HUES64 (cell line): ENCODE measurements around the gene ZNF318.

ENCODE experiments used
- H3K27ac ChIP-seq: 2 replicates; pipeline ENCODE4 v1.7.0; 2013; ENCODE audit warnings: low read depth, low read length, inconsistent platforms
- H3K27me3 ChIP-seq: 2 replicates; pipeline ENCODE4 v1.6.1; 2013; ENCODE audit warnings: mild to moderate bottlenecking, low read length; ENCODE audit not compliant: insufficient read depth
- H3K36me3 ChIP-seq: 2 replicates; pipeline ENCODE4 v1.6.1; 2013; ENCODE audit warnings: mild to moderate bottlenecking, low read length; ENCODE audit not compliant: insufficient read depth
- H3K4me1 ChIP-seq: 2 replicates; pipeline ENCODE4 v1.6.1; 2013; ENCODE audit warnings: mild to moderate bottlenecking, low read length, moderate library complexity; ENCODE audit not compliant: insufficient read depth
- H3K4me3 ChIP-seq: 2 replicates; pipeline ENCODE4 v1.5.1; 2013; ENCODE audit warnings: mild to moderate bottlenecking, low read length, moderate library complexity
- H3K9ac ChIP-seq: 2 replicates; pipeline ENCODE4 v1.6.1; 2013; ENCODE audit warnings: mild to moderate bottlenecking, low read depth, low read length
- H3K9me3 ChIP-seq: 2 replicates; pipeline ENCODE4 v1.6.1; 2013; ENCODE audit warnings: low read depth, low read length; ENCODE audit not compliant: insufficient read depth
- WGBS: fragments of 150-250, 120-280 bp; methylation state at CpG from one replicate; pipeline ENCODE4 v1.1.7; 2013; ENCODE audit warnings: missing lambda C conversion rate; 5-methylcytosine and 5-hydroxymethylcytosine counted together

The ZNF318 gene

DNA sequence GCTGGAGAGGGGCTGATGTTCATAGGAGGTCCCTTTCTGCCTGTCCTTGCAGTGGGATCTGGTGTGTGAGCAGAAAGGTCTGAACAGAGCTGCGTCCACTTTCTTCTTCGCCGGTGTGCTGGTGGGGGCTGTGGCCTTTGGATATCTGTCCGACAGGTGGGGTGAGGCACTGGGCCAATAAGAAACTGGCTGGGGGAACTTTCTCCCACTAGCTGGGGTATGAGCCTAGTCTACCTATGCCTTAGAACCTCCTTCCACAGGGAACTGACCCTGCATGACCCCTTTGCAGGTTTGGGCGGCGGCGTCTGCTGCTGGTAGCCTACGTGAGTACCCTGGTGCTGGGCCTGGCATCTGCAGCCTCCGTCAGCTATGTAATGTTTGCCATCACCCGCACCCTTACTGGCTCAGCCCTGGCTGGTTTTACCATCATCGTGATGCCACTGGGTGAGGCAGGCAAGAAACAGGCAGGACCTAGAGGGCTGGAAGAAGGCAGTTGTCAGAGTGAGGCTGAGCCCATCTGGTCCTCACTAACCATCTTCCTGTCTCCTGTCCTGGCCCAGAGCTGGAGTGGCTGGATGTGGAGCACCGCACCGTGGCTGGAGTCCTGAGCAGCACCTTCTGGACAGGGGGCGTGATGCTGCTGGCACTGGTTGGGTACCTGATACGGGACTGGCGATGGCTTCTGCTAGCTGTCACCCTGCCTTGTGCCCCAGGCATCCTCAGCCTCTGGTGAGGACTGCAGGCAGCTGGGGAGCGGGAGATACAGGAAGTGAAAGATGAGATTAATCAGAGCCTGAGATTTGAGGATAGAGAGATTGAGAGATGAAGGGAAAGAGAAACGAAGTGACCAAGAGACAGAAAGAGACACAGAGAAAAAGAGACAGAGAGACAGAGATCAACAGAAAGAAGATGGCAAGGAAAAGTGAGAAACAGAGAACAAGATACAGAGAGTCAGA is 69.8 kb downstream of the ZNF318 start:
- 0 out of 2 replicates have a peak, but pooled peaks cover 3% of the 10 kb centered on the region for H3K4me1 ChIP-seq
- 94% methylated on average over 18 of the region's 18 CpGs for WGBS
- no peaks in the 10 kb centered on the region; the same call in 1 of the 2 replicates for H3K27me3 ChIP-seq
- no peak overlapping the region for H3K27ac ChIP-seq
- H3K36me3 ChIP-seq, result no peaks in the 10 kb centered on the region
- H3K9ac ChIP-seq, result no peak overlapping the region
- H3K9me3 ChIP-seq, result no peaks in the 10 kb centered on the region
- no peak overlapping the region for H3K4me3 ChIP-seq

DNA sequence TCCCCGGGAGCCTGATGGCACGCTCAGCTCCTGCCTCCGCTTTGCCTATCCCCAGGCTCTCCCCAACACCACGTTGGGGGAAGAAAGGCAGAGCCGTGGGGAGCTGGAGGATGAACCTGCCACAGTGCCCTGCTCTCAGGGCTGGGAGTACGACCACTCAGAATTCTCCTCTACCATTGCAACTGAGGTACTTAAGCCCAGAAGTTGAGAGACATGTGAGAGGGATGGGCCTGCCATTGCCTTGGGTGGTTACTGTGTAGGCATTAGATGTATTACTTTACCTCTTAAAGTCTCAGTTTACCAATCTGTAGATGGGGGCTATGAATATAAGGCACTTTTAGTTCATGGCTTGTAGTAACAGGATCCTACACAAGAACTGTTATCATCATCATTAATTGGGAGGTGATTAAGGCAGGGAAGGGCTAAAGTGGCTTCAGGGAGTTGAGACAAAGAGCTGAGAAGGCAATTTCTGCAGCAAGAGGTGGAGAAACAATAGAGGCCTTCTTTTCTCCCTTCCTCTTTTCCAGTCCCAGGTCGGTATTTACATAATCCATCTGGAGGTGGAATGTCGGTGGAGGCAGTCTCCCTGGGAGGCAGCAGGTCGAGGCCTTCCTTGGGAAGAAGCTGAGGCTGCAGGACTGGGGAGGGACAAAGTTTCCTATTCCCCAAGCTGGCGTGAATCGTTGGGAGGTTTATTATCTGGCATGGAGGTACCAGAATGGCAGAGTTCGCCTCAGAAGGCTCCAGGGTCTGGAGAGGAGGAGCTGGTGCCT is 70.7 kb downstream of the ZNF318 start:
- H3K4me3 ChIP-seq, result no peak overlapping the region
- no peak overlapping the region for H3K27ac ChIP-seq
- H3K27me3 ChIP-seq, result no peaks in the 10 kb centered on the region; the same call in 1 of the 2 replicates
- WGBS, result 79% methylated on average over 12 of the region's 12 CpGs
- H3K4me1 ChIP-seq, result 0 out of 2 replicates have a peak, but pooled peaks cover 3% of the 10 kb centered on the region
- H3K9ac ChIP-seq, result no peak overlapping the region
- H3K36me3 ChIP-seq, result no peaks in the 10 kb centered on the region
- H3K9me3 ChIP-seq, result no peaks in the 10 kb centered on the region

DNA sequence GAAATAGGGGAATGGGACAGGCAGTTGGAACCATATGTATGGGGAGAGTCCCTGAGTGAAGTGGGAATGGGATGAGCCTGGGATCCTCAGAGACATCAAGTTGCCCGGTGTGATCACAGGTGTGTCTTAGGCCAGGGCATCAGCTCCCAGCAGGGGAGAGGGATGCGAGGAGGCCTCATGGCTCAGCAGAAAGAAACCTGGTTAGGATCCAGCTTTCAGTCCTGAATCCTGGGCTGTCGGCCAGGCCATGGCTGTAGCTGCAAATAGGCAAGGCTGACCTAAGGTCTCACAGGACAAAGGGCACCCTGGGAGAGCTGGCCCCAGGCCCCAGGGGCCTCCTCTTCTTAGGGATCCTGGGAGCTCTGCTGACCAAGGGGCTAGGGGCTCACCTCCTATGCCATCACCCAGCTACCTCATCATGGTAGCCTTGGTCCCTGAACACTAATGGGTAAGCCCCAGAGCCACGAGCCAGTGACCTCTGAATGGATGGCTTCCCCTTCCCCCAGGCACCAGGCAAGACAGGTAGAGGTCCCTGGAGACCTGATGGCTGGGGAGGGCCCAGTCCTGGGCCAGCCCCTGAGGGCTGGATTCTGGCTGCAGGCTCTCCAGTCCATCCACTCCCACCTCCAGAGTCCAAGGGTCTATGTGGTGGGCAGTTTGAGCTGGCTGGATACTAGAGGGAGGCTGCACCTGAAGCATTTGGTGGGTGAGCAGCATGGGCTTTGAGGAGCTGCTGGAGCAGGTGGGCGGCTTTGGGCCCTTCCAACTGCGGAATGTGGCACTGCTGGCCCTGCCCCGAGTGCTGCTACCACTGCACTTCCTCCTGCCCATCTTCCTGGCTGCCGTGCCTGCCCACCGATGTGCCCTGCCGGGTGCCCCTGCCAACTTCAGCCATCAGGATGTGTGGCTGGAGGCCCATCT is 71.5 kb downstream of the ZNF318 start, which contains the start of gene SLC22A7:
TSS of gene SLC22A7 (plus strand) at position 617 of the 921 bp plus-strand sequence. CDS start at position 716, 99 bp downstream.
- Histone ChIP-seq H3K9ac (no peak within 1 kb of the TSS), H3K27ac (no peak within 1 kb of the TSS), H3K4me1 (0 out of 2 replicates have a peak, but pooled peaks cover 3% of the 10 kb centered on the region), H3K27me3 (no peaks in the 10 kb centered on the region; the same call in 1 of the 2 replicates), H3K4me3 (no peak within 1 kb of the TSS), H3K36me3 (no peaks in the 10 kb centered on the region), H3K9me3 (no peaks in the 10 kb centered on the region)
- WGBS, result 89% methylated on average over 10 of the region's 10 CpGs

DNA sequence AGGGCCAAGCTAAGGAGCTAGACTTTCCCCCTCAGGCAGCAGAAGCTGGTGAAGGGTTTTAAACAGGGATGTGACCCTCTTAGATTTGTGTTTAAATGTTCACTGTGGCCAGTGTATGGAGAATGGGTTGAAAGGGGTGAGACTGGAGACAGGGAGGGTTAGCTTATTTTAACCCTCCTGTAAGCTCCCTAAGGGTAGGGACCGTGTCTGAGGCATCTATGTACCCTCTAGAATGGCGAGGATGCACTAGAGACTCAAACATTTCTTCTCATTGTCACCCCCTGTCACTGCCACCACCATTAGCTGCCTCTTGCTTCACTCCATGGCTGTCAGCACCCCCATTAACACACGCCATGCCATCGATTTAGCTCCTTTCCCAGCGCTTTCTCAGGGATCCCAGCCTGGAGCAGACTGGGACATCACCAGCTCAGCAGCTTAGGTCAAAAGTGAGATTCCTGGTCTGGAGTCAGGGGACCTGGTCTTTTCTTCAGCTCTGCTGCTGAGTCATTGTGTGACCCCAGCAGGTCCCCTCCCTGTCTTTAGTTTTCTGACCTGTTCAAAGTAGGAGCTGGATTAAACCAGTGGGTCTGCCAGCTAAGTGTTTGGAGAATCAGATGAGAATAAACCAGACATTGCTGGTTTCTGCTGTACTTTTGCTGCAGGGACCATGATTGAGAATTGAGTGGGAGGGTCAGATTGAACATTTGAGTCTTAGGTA is 72.5 kb downstream of the ZNF318 start:
- 0 out of 2 replicates have a peak, but pooled peaks cover 3% of the 10 kb centered on the region for H3K4me1 ChIP-seq
- no peak overlapping the region for H3K9ac ChIP-seq
- no peaks in the 10 kb centered on the region; the same call in 1 of the 2 replicates for H3K27me3 ChIP-seq
- no peaks in the 10 kb centered on the region for H3K36me3 ChIP-seq
- no peak overlapping the region for H3K27ac ChIP-seq
- H3K9me3 ChIP-seq, result no peaks in the 10 kb centered on the region
- H3K4me3 ChIP-seq, result no peak overlapping the region
- WGBS, result 87% methylated on average over 5 of the region's 5 CpGs

DNA sequence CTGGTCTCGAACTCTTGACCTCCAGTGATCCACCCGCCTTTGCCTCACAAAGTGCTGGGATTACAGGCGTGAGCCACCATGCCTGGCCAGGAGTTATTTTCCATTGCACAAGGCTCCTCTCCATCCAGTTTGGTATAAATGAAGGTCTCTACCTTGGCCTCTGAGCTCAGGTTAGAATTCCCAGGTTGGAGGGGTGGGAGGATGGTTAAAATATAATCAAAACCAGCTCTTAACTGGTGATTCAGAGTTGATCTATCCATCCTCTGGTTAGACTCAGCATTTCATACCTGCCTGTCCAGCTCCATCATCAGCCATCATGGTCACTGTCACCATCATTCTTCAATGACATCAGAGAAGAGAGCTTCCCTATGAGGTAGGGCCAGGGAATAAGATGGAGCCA is 74.0 kb downstream of the ZNF318 start:
- Histone ChIP-seq H3K4me3 (no peak overlapping the region), H3K36me3 (no peaks in the 10 kb centered on the region), H3K27me3 (no peaks in the 10 kb centered on the region; the same call in 1 of the 2 replicates), H3K27ac (no peak overlapping the region), H3K9me3 (no peaks in the 10 kb centered on the region), H3K4me1 (0 out of 2 replicates have a peak, but pooled peaks cover 3% of the 10 kb centered on the region), H3K9ac (no peak overlapping the region)
- WGBS, result 90% methylated on average over 3 of the region's 3 CpGs

DNA sequence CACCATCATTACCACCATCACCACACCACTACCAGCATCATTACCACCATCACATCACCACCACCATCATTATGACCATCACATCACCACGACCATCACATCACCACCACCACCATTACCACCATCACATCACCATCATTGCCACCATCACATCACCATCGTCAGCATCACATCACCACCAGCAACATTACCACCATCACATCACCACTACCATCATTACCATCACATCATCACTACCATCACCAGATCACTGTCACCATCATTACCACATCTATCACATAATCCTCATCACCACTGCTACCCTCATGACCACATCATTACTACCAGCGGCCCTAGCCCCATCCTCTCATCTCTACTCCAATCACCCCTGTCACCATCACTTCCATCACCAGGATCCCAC is 74.9 kb downstream of the ZNF318 start:
- Histone ChIP-seq H3K27ac (no peak overlapping the region), H3K4me3 (no peak overlapping the region), H3K9ac (no peak overlapping the region), H3K27me3 (no peaks in the 10 kb centered on the region), H3K36me3 (no peaks in the 10 kb centered on the region), H3K9me3 (no peaks in the 10 kb centered on the region), H3K4me1 (0 out of 2 replicates have a peak, but pooled peaks cover 3% of the 10 kb centered on the region)
- WGBS, result 84% methylated on average over 3 of the region's 3 CpGs

DNA sequence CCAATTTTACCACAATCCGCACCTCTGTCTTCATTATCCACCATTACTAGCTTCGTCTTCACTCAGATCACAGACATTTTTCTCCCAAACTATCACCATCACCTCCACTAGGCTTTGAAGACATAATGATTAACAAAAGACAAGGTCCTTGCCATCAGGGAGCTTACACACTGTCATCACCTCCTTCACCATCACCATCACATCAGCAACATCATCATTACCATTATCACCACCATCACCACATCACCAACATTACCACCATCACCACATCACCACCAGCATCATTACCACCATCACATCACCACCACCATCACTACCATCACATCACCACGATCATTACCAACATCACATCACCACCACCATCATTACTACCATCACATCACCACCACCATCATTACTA is 75.7 kb downstream of the ZNF318 start:
- Histone ChIP-seq H3K9ac (no peak overlapping the region), H3K9me3 (no peaks in the 10 kb centered on the region), H3K4me3 (no peak overlapping the region), H3K27ac (no peak overlapping the region), H3K36me3 (no peaks in the 10 kb centered on the region), H3K27me3 (no peaks in the 10 kb centered on the region), H3K4me1 (0 out of 2 replicates have a peak, but pooled peaks cover 3% of the 10 kb centered on the region)
- 93% methylated on average over 3 of the region's 3 CpGs for WGBS

DNA sequence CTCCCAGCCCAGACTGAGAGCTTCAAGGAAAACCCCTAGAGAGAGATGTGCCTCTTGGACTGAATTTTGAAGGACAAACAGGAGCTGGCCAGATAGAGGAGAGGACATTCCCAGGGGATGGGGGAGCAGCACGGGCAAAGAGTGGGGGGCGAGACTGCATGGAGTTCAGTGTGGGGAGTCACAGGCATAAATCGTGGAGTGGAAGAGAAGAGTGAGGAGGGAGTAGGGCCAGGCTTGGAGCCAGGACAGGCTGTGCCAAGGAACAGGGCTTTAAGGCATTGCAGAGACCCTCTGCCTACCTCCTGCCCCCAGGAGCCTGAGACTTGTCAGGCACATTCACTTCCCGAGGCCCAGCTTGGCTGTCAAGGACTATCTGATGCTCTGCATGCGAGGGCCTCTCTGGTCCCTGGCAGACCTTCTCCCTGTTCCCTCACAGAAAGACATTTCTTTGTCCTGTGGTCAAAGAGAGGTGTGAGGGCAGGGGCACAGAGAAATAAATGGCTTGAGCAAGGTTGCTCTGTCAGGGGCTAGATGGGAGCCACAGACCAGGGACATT is 76.6 kb downstream of the ZNF318 start:
- 93% methylated on average over 5 of the region's 5 CpGs for WGBS

DNA sequence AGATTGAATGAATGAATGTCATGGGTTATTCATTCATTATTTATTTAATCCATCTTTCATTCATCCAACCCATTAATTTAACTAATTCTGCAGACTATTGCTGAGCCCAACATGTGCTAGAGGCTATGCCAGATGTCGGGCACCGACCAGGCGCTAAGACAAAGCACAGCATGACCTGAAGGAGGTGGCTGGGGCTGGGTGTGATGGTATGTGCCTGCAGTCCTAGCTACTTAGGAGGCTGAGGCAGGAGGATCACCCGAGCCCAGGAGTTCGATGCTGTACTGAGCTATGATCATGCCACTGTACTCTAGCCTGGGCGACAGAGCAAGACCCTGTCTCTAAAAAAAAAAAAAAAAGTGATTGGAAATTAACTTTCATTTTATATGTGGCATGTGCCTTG is 77.1 kb downstream of the ZNF318 start:
- 87% methylated on average over 6 of the region's 6 CpGs for WGBS
- Histone ChIP-seq H3K9me3 (no peaks in the 10 kb centered on the region), H3K9ac (no peak overlapping the region), H3K36me3 (no peaks in the 10 kb centered on the region), H3K4me1 (0 out of 2 replicates have a peak, but pooled peaks cover 3% of the 10 kb centered on the region), H3K4me3 (no peak overlapping the region), H3K27me3 (no peaks in the 10 kb centered on the region), H3K27ac (no peak overlapping the region)

More for the DNA sequence above, 76.6 kb downstream of the ZNF318 start:
- H3K27ac ChIP-seq, result no peak overlapping the region
- no peaks in the 10 kb centered on the region for H3K9me3 ChIP-seq
- H3K36me3 ChIP-seq, result no peaks in the 10 kb centered on the region
- no peak overlapping the region for H3K9ac ChIP-seq
- 0 out of 2 replicates have a peak, but pooled peaks cover 3% of the 10 kb centered on the region for H3K4me1 ChIP-seq
- H3K27me3 ChIP-seq, result no peaks in the 10 kb centered on the region
- no peak overlapping the region for H3K4me3 ChIP-seq
